GM19438 (cell line): ENCODE results near the gene CDC16.
A peak's percentile ranks its signal among the peaks of the same experiment; 100 is the strongest.

Source experiments
- ATAC-seq: cut with Tn5 transposase; IDR thresholded peaks from one replicate; pipeline ENCODE4 v1.9.1; 2021; ENCODE audit warnings: low read depth; ENCODE audit not compliant: unreplicated experiment

The CDC16 gene

DNA sequence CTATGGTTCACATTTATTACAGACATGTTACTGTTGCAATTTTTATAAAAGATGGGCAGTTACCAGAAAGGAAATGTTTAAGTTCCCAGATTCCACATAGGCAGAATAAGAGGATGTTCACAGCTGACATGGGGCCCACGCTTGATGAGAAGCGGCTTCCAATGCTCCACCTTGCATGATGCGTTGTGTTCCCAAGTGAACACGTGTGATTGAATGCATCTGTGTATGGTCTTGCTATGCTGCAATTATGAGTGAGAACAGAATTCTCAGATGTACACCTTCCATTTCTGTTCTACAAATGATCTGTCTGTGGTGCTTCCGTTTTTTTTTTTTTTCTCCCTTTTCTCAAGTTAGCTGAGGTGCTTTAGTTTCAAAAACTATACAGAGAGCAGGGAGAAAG, 62.2 kb downstream of the CDC16 start:
- ATAC-seq: no peak

DNA sequence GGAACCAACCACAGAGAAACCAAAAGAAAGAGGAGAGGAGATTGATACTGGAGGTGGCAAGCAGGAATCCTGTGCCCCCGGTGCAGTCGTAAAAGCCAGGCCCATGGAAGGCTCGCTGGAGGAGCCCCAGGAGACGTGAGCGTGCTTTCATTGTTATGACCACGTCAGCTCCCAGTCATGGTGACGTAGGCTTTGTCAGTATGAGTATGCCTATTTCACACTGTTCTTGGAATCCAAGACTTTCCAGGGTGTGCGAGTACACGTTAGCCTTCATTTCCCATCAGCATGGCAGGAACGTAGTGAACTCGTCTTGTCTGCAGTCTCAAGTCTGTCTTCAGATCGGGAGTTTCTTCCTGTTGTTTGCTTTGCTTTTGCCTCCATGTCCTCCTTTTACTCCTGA, 64.2 kb downstream of the CDC16 start:
- ATAC-seq: no peak

DNA sequence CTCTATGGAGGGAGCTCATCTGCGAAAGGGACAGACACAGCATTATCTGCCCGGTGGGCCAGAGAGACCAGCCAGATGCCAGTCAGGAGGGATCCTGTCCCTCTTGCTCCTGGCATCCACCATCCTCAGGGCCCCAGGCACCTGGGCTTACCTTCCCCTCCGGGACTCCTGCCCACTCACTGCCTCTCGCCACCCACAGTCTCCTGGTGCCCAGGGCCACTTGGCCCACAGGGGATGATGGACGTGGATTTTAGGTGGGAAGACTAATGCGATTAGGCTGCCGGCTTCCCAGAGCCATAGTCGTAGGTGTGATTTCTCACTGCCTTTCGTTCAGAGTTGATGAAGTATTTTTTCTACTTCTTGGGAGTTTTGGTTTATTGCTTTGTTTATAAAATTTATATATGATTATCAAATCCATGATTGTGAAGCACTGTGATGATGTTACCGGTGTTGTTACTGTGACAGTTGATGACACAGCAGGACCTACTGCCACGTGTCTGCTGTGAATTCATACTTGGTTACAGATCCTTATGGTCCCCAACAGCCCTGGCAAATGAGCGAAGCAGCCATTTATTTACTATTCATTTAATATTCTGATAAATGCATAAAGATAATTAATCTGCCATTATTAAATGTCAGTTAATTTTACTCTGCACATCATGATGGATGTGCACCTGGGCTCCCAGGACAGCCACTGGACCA, 65.1 kb downstream of the CDC16 start:
- ATAC-seq: no peak

DNA sequence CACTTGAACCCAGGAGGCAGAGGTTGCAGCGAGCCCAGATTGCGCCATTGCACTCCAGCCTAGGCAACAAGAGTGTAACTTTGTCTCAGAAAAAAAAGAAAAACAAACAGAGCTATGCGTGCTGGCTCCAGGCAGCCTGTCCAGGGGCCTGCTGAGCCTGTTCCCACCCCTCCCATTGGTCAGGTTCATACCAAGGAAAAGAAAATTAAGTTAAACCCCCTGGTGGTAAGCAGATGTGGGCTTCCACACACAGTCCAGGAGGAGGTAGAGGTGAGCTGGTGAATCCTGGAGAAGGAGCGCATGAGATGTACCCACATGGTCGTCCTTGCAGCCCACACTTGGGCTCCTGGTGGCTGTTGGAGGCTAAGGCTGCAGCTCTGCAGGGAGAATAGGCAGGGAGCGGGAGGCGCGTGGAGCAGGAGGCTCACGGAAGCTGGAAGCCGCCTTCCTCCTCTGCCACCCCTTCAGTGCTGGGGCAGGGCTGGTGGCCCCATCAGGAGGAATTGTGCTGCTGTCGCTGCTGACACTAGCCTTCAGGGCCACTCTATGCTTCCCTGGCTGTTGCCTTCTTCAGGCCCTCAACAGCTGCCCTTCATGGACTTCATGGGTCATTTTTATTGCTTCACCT, 69.1 kb downstream of the CDC16 start:
- no peak for ATAC-seq

DNA sequence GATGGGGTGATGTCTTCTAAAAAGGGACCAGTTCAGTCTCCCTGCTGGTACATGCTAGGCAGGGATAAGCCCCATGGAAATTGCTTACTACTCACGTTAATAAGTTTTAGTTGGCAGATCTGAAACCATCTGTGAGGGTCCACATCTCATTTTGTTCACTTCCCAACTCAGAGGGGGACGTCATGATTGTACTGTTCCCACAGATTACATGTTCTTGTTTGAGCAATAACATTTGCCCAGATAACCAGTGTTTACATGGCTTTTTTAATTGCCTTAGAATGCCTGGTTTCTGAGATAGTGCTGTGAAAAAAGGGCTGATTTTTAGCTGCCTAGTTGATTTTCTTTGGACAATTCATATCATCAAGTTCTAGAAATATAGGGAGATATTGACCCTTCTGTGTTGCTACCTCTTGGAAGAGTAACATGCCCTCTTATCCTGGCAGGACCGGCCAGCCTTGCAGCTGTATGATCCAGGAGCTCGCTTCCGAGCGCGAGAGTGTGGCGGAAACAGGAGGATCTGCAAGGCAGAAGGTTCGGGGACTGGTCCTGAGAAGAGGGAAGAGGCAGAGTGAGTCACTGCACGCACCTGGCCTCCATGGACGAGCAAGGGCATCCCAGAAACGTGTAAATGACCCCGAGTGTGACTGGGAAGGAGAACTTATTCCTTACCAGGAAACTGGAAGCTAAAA, 69.8 kb downstream of the CDC16 start:
- ATAC-seq: no peak

DNA sequence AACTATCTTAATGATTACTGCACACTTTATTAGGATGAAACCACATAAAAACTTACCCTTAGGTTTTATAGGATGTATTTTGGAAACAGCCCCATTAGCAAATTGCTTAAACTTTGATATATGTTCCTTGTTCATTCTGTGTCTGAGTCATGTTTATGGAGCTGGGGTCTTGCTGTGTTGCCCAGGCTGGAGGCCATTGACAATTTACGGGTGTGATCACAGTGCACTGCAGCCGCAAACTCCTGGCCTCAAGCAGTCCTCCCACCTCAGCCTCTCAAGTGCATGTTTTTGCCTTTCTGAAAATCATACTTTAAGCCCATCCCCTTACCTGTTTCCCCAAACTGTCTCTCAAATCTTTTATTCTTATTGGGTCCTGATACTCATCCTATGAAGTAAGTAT, 74.4 kb downstream of the CDC16 start:
- ATAC-seq: no peak

DNA sequence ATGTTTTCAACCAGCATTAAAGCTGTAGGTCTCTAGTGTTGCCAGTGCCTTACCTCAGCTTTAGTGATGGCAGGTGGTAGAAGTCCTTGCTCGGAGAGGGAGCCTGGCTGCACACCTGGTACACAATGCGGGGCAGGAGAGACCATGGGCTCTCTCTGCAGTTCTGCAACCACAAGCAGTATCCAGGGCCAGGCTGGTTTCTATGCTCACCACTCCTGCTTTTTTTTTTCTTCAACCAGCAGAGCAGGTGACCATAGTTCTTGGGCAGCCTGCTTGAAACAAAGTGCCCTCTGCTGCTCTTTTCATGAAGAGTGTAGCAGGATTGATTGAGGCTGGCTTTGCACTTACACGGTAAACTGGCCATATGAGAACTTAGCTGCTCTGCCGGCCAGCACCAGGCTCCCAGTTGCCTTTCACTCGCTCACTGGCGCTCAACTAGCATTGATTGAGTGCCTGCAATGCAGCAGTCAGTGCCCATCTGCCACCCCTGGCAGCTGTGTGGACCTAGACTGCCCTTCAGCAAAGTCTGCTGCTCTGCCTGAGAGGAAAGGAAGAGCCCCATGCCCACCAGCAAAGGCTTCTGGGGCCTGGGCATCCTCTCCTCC, 75.2 kb downstream of the CDC16 start:
- no peak for ATAC-seq

DNA sequence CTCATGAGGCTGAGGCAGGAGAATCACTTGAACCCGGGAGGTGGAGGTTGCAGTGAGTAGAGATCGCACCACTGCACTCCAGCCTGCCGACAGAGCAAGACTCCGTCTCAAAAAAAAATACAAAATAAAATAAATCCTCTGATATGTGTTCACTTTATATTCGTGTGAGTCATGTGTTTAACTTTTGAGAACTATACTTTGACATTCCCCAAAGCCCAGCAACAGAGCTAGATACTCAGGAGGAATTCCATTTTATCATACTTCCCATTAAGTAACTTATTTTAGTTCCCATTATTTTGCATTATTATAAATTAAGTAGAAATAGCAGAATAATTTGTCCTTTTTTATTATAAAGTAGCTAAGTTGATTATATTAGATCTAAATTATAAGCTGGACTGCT, 76.3 kb downstream of the CDC16 start:
- ATAC-seq: no peak

DNA sequence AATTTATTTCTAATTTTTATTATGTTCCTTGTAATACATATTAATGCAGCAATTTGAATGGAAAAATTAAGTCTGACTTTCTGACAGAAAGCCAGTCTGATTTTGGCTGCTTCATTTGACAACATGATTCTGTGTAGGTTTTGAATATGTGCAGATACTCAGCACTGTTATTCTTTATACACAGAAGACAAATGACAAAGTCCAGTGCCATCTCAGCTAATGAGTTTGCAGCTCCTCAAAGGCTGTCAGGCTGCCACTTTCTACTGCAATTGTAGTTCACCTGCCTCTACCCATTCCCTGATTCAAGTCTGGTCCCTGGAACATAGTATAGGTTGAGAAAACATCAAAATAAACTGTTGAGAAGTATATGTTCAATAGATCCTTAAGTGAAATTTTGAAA, 76.7 kb downstream of the CDC16 start:
- ATAC-seq: no peak

DNA sequence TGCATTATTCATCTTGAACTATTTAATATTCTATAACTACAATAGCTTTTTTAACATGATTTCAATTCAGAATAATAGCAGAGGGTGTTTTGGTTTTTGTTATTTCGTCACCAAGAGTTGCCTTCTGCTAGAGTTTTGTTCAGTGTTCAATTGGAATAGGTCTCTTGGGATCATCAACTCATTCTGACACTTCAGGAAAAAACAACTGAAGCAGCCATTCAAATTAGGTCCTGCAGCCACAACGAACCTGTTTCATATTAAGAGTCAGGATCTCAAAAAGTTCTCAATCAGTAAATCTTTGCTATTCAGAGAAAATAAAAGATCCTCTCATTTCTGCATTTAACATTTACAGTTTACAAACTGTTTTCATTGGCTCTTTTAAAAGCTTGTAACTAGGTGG, 77.2 kb downstream of the CDC16 start:
- ATAC-seq: no peak

DNA sequence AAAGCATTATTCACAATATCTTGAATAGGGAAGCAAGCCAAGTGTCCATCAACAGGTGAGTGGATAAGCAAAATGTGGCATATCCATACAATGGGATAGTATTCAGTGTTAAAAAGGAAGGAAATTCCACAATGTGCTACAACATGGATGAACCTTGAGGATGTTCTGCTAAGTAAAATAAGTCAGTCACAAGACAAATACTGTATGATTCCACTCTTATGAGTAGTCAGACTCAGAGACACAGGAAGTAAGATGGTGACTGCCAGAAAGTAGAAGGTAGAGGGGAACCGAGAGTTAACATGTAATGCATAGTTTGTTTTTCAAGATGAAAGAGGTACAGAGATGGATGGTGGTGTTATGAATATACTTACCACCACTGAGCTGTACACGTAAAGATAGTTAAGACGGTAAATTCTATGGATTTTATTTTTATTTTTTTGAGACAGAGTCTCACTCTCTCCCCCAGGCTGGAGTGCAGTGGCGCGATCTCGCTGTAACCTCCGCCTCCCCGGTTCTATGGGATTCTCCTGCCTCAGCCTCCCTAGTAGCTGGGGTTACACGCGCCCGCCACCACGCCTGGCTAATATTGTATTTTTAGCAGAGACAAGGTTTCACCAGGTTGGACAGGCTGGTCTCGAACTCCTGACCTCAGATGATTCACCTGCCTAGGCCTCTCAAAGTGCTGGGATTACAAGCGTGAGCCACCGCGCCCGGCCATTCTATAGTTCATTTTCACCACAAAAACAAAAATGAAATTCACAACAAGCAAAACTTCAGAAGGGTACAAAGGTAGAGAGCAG, 78.6 kb downstream of the CDC16 start:
- no peak for ATAC-seq

DNA sequence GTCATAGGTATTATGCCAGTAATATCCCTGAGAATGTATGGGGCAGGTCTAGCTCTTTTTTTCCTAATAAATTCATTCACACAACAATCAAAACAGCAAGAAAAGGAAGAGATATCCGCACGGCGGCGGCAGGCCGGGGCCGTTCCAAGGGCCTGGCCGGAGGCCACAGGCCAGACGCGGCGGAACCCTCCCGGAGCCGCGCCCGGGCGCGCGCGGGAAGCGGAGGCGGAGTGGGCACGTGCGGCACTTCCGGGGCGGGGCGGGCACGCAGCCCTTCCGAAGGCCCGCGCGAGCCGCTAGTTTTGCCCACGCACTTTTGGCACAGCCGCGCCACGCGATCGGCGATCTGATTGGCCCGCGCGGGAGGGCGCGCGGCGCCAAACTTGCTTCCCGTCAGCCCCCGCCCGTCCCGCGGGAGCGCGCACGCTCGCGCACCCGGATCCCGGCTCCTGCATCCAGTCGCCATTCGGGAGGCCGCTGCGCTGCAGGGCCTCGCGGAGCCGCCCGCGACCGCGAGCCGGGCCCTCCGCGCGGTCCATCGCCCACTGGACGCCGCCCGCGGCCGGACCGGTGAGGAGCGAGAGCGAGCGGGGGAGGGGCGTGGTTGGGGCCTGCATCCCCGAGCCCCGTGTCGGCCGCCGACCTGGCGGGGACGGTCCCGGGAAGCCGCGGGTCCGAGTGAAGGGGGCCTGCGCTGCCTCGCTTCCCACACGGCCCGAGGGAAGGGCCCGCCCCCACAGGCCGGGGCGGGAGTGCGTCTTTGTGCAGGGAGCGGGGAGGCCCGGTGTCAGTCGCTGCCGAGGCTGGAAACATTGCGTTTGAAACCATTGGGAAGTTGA, 79.6 kb downstream of the CDC16 start, which contains the start of gene CHAMP1:
TSS of gene CHAMP1 (plus strand) at position 430 of the 839 bp plus-strand sequence. CDS start 9,340 bp downstream, outside the sequence.
- peak; percentile 75 for ATAC-seq

DNA sequence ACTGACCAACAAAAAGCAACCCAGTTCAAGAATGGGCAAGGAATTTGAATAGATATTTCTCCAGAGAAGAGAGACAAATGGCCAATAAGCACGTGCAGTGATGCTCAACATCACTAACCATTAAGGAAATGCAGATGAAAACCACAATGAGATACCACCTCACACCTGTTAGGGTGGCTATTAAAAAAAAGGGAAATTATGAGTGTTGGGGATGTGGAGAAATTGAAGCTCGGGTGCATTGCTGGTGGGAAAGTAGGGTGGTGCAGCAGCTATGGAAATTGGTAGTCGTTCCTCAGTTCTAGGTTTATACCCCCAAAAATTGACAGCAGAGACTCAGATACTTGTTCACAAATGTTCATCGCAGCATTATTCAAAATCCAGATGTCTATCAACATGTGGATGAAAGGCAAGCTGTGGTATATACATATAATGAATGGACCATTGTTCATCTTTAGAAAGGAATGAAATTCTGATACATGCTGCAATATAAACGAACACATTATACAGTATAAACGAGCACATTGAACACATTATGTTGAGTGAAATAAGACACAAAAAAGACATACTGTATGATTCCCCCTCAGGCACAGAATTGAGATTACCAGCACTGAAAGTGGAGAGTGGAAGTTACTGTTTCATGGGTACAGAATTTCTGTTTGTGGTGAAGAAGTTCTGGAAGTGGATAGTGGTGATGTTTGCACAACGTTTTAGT, 80.5 kb downstream of the CDC16 start:
- ATAC-seq: peak; percentile 16

DNA sequence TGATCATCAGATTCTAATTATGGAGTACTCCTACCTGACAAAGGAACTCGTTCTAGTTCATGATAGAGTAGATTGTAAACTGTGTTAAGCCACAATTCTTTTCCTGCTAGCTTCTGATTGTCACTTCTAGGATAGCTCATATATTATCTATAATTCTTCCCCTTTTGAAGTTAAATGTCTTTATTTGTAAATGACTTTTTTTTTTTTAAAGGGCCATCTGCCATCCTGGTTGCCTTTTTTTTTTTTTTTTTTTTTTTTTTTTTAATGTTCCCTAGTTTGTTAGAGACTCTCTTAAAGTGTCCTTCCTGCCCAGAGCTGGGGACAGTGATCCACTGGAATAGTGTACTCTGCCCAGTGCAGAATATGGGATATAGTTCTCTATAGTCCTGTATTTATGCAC, 83.9 kb downstream of the CDC16 start:
- ATAC-seq: no peak

DNA sequence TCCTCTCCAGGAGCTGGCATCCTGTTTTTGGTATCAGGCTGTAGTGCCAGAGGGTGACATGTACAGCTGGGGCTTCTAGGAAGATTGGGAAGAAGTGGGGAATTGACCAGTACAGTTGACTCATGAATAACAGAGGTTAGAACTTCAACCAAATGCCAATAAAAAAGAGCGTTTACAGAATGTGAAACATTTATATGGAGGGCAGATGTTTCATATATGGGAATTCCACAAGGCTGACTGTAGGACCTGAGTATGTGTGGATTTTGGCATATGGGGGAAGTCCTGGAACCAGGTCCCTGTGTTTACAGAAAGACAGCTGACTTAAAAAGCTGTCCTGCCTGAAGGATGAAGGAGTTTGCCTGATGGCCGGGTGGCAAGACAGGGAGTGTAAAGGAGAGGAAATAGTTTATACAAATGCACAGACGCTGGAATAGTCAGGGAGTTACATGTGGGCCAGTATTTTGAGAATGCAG, 84.8 kb downstream of the CDC16 start:
- no peak for ATAC-seq

DNA sequence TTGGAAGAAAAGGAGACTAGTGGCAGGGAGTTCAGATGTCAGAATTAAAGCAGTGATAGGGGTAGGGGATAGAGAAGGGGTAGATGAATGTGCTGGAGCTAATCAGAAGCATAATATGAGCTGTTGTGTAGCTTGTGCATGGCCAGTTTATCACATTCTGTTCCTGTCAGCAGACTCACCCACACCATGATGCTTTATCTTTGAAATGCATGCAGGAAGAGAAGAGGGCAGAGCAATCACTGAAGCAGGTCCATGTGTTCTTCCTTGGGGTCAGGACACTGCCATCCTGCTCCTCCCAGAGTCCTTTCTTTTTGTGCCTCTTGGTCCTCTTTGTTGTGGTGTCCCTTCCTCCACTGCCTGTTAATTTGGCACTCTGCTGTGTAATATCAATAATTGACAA, 85.4 kb downstream of the CDC16 start:
- no peak for ATAC-seq

DNA sequence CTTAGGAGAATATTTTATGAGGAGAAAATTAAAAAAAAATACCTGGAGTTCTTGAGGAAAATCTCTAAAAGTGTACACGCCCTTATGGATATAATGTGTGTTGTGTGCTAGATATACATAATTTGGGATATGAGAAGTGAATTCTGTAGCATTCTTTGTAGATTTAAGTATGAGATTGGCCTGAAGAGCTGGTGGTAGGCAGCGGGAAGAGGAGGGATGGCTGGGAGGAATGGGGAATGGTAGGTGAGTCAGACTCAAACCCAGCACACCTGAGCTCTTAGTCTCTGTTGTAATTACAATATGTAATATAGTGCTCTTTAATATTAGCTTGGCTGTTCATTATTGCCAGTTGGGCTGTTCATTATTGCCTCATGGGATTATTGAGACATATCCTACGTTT, 86.6 kb downstream of the CDC16 start:
- ATAC-seq: no peak
